Measurements from ENCODE around the gene AKNA.

DNA sequence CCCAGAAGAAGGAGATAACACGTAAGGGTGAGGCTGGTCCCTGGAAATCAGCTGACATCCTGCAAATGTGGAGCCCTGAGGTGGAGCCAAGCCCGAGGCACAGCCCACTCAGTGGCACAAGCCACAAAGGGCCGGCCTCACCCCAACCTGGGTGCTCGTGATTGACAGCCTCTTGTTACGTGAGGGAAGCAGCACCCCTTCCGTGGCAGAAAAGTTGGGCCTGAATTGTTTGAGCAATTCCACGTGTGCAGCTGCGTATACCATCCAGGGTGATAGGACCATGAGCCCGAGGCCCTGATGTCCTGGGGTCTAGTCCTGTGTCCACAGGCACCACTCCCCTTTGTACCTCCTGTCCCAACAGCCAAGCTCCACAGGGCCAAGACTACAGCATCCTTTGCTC lies 53.3 kb downstream of the AKNA start:
- TF ChIP-seq CREM (CRISPR knock-in tag; IDR thresholded peaks at IDR 0.05) (no peak), USF1 (CRISPR knock-in tag; IDR thresholded peaks at IDR 0.05) (no peak)
